Stimulated activated memory B cell treated with anti-CD40 and anti-IgM and Interleukin-4, amounts not matched to agents 10 μg/mL and 1 μg/mL and 100 μg/mL, for 72 hours (primary cell): Measurements from ENCODE around the gene RABEP2.
"Not testable (repeated sequence)": the region's sequence is repeated elsewhere in the genome, so short reads cannot be mapped to it uniquely, and the experiment has no call there.

ENCODE experiments used
- ATAC-seq: fragments of 150-1000 bp; cut with Tn5 transposase; 2 replicates; pipeline ENCODE4 v1.10.0; 2021
- H3K27ac Mint-ChIP-seq: one replicate; pipeline ENCODE4 v1.8.0; 2022; ENCODE audit warnings: mild to moderate bottlenecking, mixed read lengths
- H3K27me3 Mint-ChIP-seq: one replicate; pipeline ENCODE4 v1.8.0; 2022; ENCODE audit warnings: mixed read lengths
- H3K36me3 Mint-ChIP-seq: one replicate; pipeline ENCODE4 v1.8.0; 2022; ENCODE audit warnings: mixed read lengths
- H3K4me1 Mint-ChIP-seq: one replicate; pipeline ENCODE4 v1.8.0; 2022; ENCODE audit warnings: mixed read lengths
- H3K4me3 Mint-ChIP-seq: one replicate; pipeline ENCODE4 v1.8.0; 2022; ENCODE audit warnings: mild to moderate bottlenecking, moderate library complexity, mixed read lengths
- H3K9me3 Mint-ChIP-seq: one replicate; pipeline ENCODE4 v1.8.0; 2022; ENCODE audit warnings: mixed read lengths

The RABEP2 gene

GRCh38 chr16:28899882-28900590, 25.0 kb downstream of the RABEP2 start:
- Mint-ChIP-seq H3K4me3 (no peak overlapping the region), H3K36me3 (peaks cover 5% of the 10 kb centered on the region), H3K4me1 (peaks cover 30% of the 10 kb centered on the region), H3K27ac (no peak overlapping the region), H3K9me3 (no peaks in the 10 kb centered on the region), H3K27me3 (no peaks in the 10 kb centered on the region)
- ATAC-seq, result no peak

- peaks cover 24% of the 10 kb centered on the region for H3K4me1 Mint-ChIP-seq
- no peak overlapping the region for H3K27ac Mint-ChIP-seq
- peaks cover under 1% of the 10 kb centered on the region for H3K36me3 Mint-ChIP-seq
- H3K4me3 Mint-ChIP-seq, result no peak overlapping the region
- no peak for ATAC-seq
- no peaks in the 10 kb centered on the region for H3K27me3 Mint-ChIP-seq
- no peaks in the 10 kb centered on the region for H3K9me3 Mint-ChIP-seq
Measured at GRCh38 chr16:28898942-28899341, 26.1 kb downstream of the RABEP2 start.

GRCh38 chr16:28898266-28898665, 26.8 kb downstream of the RABEP2 start:
- Mint-ChIP-seq H3K4me1 (peaks cover 17% of the 10 kb centered on the region), H3K27me3 (no peaks in the 10 kb centered on the region), H3K36me3 (no peaks in the 10 kb centered on the region), H3K27ac (no peak overlapping the region), H3K4me3 (no peak overlapping the region), H3K9me3 (no peaks in the 10 kb centered on the region)
- ATAC-seq, result no peak

GRCh38 chr16:28897826-28898225, 27.2 kb downstream of the RABEP2 start:
- Mint-ChIP-seq H3K4me3 (no peak overlapping the region), H3K4me1 (peaks cover 13% of the 10 kb centered on the region), H3K27me3 (no peaks in the 10 kb centered on the region), H3K9me3 (no peaks in the 10 kb centered on the region), H3K36me3 (no peaks in the 10 kb centered on the region), H3K27ac (no peak overlapping the region)
- ATAC-seq, result no peak

- Mint-ChIP-seq H3K9me3 (no peaks in the 10 kb centered on the region), H3K36me3 (no peaks in the 10 kb centered on the region), H3K27ac (no peak overlapping the region), H3K4me1 (peaks cover 5% of the 10 kb centered on the region), H3K4me3 (no peak overlapping the region), H3K27me3 (no peaks in the 10 kb centered on the region)
- no peak for ATAC-seq
Measured at GRCh38 chr16:28895609-28896008, 29.4 kb downstream of the RABEP2 start.

GRCh38 chr16:28893291-28893690, 31.7 kb downstream of the RABEP2 start:
- no peaks in the 10 kb centered on the region for H3K27me3 Mint-ChIP-seq
- no peak overlapping the region for H3K27ac Mint-ChIP-seq
- no peak overlapping the region for H3K4me3 Mint-ChIP-seq
- no peaks in the 10 kb centered on the region for H3K9me3 Mint-ChIP-seq
- H3K36me3 Mint-ChIP-seq, result no peaks in the 10 kb centered on the region
- H3K4me1 Mint-ChIP-seq, result peaks cover 5% of the 10 kb centered on the region
- ATAC-seq, result no peak

- no peak for ATAC-seq
- Mint-ChIP-seq H3K36me3 (no peaks in the 10 kb centered on the region), H3K4me3 (no peak overlapping the region), H3K27me3 (no peaks in the 10 kb centered on the region), H3K4me1 (peaks cover 5% of the 10 kb centered on the region), H3K27ac (no peak overlapping the region), H3K9me3 (no peaks in the 10 kb centered on the region)
Measured at GRCh38 chr16:28891964-28892890, 32.8 kb downstream of the RABEP2 start.

GRCh38 chr16:28890355-28890754, 34.7 kb downstream of the RABEP2 start:
- not testable (repeated sequence) for ATAC-seq, H3K9me3 Mint-ChIP-seq, H3K36me3 Mint-ChIP-seq, H3K27ac Mint-ChIP-seq, H3K27me3 Mint-ChIP-seq, H3K4me1 Mint-ChIP-seq, H3K4me3 Mint-ChIP-seq

GRCh38 chr16:28886945-28887344, 38.1 kb downstream of the RABEP2 start:
- Mint-ChIP-seq H3K9me3 (no peaks in the 10 kb centered on the region), H3K4me1 (no peaks in the 10 kb centered on the region), H3K27me3 (peaks cover 10% of the 10 kb centered on the region), H3K27ac (no peak overlapping the region), H3K36me3 (no peaks in the 10 kb centered on the region), H3K4me3 (no peak overlapping the region)
- ATAC-seq, result no peak

- peaks cover 13% of the 10 kb centered on the region for H3K4me1 Mint-ChIP-seq
- no peaks in the 10 kb centered on the region for H3K36me3 Mint-ChIP-seq
- H3K27ac Mint-ChIP-seq, result no peak overlapping the region
- H3K9me3 Mint-ChIP-seq, result no peaks in the 10 kb centered on the region
- H3K4me3 Mint-ChIP-seq, result no peak overlapping the region
- ATAC-seq, result no peak
- peaks cover 21% of the 10 kb centered on the region for H3K27me3 Mint-ChIP-seq
Measured at GRCh38 chr16:28884045-28884444, 41.0 kb downstream of the RABEP2 start.

- peaks cover 21% of the 10 kb centered on the region for H3K27me3 Mint-ChIP-seq
- no peak for ATAC-seq
- H3K9me3 Mint-ChIP-seq, result no peaks in the 10 kb centered on the region
- no peaks in the 10 kb centered on the region for H3K36me3 Mint-ChIP-seq
- peaks cover 19% of the 10 kb centered on the region for H3K4me1 Mint-ChIP-seq
- no peak overlapping the region for H3K4me3 Mint-ChIP-seq
- H3K27ac Mint-ChIP-seq, result no peak overlapping the region
Measured at GRCh38 chr16:28883221-28883996, 41.6 kb downstream of the RABEP2 start.

- H3K4me3 Mint-ChIP-seq, result no peak overlapping the region
- ATAC-seq, result no peak
- no peak overlapping the region for H3K27ac Mint-ChIP-seq
- H3K9me3 Mint-ChIP-seq, result no peaks in the 10 kb centered on the region
- H3K27me3 Mint-ChIP-seq, result peaks cover 21% of the 10 kb centered on the region
- H3K36me3 Mint-ChIP-seq, result no peaks in the 10 kb centered on the region
- peaks cover 24% of the 10 kb centered on the region for H3K4me1 Mint-ChIP-seq
Measured at GRCh38 chr16:28882551-28883160, 42.4 kb downstream of the RABEP2 start.

GRCh38 chr16:28881565-28881964, 43.5 kb downstream of the RABEP2 start:
- peaks cover 21% of the 10 kb centered on the region for H3K27me3 Mint-ChIP-seq
- H3K27ac Mint-ChIP-seq, ATAC-seq, H3K4me3 Mint-ChIP-seq, H3K36me3 Mint-ChIP-seq, H3K9me3 Mint-ChIP-seq: not testable (repeated sequence)
- H3K4me1 Mint-ChIP-seq, result peaks cover 31% of the 10 kb centered on the region

- Mint-ChIP-seq H3K27ac (no peak overlapping the region), H3K36me3 (no peaks in the 10 kb centered on the region), H3K27me3 (peaks cover 21% of the 10 kb centered on the region), H3K4me1 (peaks cover 31% of the 10 kb centered on the region), H3K4me3 (peak overlapping the region; percentile 85), H3K9me3 (no peaks in the 10 kb centered on the region)
- ATAC-seq, result no peak
Measured at GRCh38 chr16:28880955-28881354, 44.1 kb downstream of the RABEP2 start.

- ATAC-seq, result no peak
- H3K4me1 Mint-ChIP-seq, result peaks cover 31% of the 10 kb centered on the region
- H3K36me3 Mint-ChIP-seq, result no peaks in the 10 kb centered on the region
- H3K27me3 Mint-ChIP-seq, result peaks cover 21% of the 10 kb centered on the region
- H3K9me3 Mint-ChIP-seq, result no peaks in the 10 kb centered on the region
- peak overlapping the region; percentile 85 for H3K4me3 Mint-ChIP-seq
- no peak overlapping the region for H3K27ac Mint-ChIP-seq
Measured at GRCh38 chr16:28880589-28880915, 44.5 kb downstream of the RABEP2 start.
